GM12873 (cell line): Measurements from ENCODE around the gene WNT11.

Experiments used
- CTCF ChIP-seq: IDR thresholded peaks from 2 replicates; pipeline ENCODE4 v1.5.1; 2012; ENCODE audit warnings: low read depth, mild to moderate bottlenecking, moderate library complexity, low read length, control low read depth; ENCODE audit not compliant: insufficient read depth; ENCODE audit errors: missing control alignments

Gene WNT11

GRCh38 chr11:76215941-76216340 is 9.6 kb upstream of the WNT11 start:
- TF ChIP-seq CTCF = no peak

- TF ChIP-seq CTCF = no peak
Observed at GRCh38 chr11:76214968-76215548, 8.8 kb upstream of the WNT11 start.

GRCh38 chr11:76214186-76214585 is 7.9 kb upstream of the WNT11 start:
- TF ChIP-seq CTCF = no peak

- no peak for TF ChIP-seq CTCF
Observed at GRCh38 chr11:76212086-76213035, 6.1 kb upstream of the WNT11 start.

- no peak for TF ChIP-seq CTCF
Observed at GRCh38 chr11:76210931-76211851, 4.9 kb upstream of the WNT11 start.

GRCh38 chr11:76209973-76210930 is 4.0 kb upstream of the WNT11 start:
- TF ChIP-seq CTCF = no peak
